ENCODE data around the gene SAMD7.

The SAMD7 gene

GRCh38 chr3:169911272-169911671 is at the start of gene SAMD7:
Gene SAMD7, plus strand, starts transcription at chr3:169911572. Its CDS starts 7,927 bp downstream, at chr3:169919499.
- no peaks in the 10 kb centered on the region for H3K27me3 ChIP-seq (replicated peaks; ENCODE audit: control insufficient read depth, insufficient read depth, low read length)

GRCh38 chr3:169861871-169862270 is 49.5 kb upstream of the SAMD7 start:
- H3K27me3 ChIP-seq (replicated peaks; ENCODE audit: control insufficient read depth, insufficient read depth, low read length), result no peaks in the 10 kb centered on the region
- no peak for DNase-seq (ENCODE audit: extremely low read depth, insufficient read length)
- TF ChIP-seq CTCF (IDR thresholded peaks at IDR 0.05; ENCODE audit: insufficient read depth, low read length, poor library complexity, severe bottlenecking), result no peak
- H3K36me3 ChIP-seq (ENCODE audit: control insufficient read depth, insufficient read depth, low read length), result no peaks in the 10 kb centered on the region
- H3K4me3 ChIP-seq (replicated peaks; ENCODE audit: low read depth, low read length), result no peak overlapping the region

More at GRCh38 chr3:169911272-169911671, at the start of gene SAMD7:
- no peak for TF ChIP-seq CTCF (IDR thresholded peaks at IDR 0.05; ENCODE audit: insufficient read depth, low read length, poor library complexity, severe bottlenecking)
- Histone ChIP-seq H3K36me3 (ENCODE audit: control insufficient read depth, insufficient read depth, low read length) (no peaks in the 10 kb centered on the region), H3K4me3 (replicated peaks; ENCODE audit: low read depth, low read length) (no peak within 1 kb of the TSS)
- no peak for DNase-seq (ENCODE audit: extremely low read depth, insufficient read length)

- TF ChIP-seq CTCF (IDR thresholded peaks at IDR 0.05; ENCODE audit: insufficient read depth, low read length, poor library complexity, severe bottlenecking), result peak; percentile 83
- Histone ChIP-seq H3K4me3 (replicated peaks; ENCODE audit: low read depth, low read length) (no peak overlapping the region), H3K36me3 (ENCODE audit: control insufficient read depth, insufficient read depth, low read length) (no peaks in the 10 kb centered on the region), H3K27me3 (replicated peaks; ENCODE audit: control insufficient read depth, insufficient read depth, low read length) (no peaks in the 10 kb centered on the region)
- peak; percentile 42 for DNase-seq (ENCODE audit: extremely low read depth, insufficient read length)
Measured at GRCh38 chr3:169863458-169863899, 47.9 kb upstream of the SAMD7 start.

- no peak for DNase-seq (ENCODE audit: extremely low read depth, insufficient read length)
- Histone ChIP-seq H3K27me3 (replicated peaks; ENCODE audit: control insufficient read depth, insufficient read depth, low read length) (no peaks in the 10 kb centered on the region), H3K4me3 (replicated peaks; ENCODE audit: low read depth, low read length) (no peak overlapping the region), H3K36me3 (ENCODE audit: control insufficient read depth, insufficient read depth, low read length) (no peaks in the 10 kb centered on the region)
- no peak for TF ChIP-seq CTCF (IDR thresholded peaks at IDR 0.05; ENCODE audit: insufficient read depth, low read length, poor library complexity, severe bottlenecking)
Measured at GRCh38 chr3:169864270-169864669, 47.1 kb upstream of the SAMD7 start.

GRCh38 chr3:169865176-169865767 is 46.1 kb upstream of the SAMD7 start:
- Histone ChIP-seq H3K36me3 (ENCODE audit: control insufficient read depth, insufficient read depth, low read length) (no peaks in the 10 kb centered on the region), H3K27me3 (replicated peaks; ENCODE audit: control insufficient read depth, insufficient read depth, low read length) (no peaks in the 10 kb centered on the region), H3K4me3 (replicated peaks; ENCODE audit: low read depth, low read length) (no peak overlapping the region)
- TF ChIP-seq CTCF (IDR thresholded peaks at IDR 0.05; ENCODE audit: insufficient read depth, low read length, poor library complexity, severe bottlenecking), result no peak
- DNase-seq (ENCODE audit: extremely low read depth, insufficient read length), result peak; percentile 14
